ENCODE data around the gene RALGDS.
A peak's percentile ranks its signal among the peaks of the same experiment; 100 is the strongest.

RALGDS gene

DNA sequence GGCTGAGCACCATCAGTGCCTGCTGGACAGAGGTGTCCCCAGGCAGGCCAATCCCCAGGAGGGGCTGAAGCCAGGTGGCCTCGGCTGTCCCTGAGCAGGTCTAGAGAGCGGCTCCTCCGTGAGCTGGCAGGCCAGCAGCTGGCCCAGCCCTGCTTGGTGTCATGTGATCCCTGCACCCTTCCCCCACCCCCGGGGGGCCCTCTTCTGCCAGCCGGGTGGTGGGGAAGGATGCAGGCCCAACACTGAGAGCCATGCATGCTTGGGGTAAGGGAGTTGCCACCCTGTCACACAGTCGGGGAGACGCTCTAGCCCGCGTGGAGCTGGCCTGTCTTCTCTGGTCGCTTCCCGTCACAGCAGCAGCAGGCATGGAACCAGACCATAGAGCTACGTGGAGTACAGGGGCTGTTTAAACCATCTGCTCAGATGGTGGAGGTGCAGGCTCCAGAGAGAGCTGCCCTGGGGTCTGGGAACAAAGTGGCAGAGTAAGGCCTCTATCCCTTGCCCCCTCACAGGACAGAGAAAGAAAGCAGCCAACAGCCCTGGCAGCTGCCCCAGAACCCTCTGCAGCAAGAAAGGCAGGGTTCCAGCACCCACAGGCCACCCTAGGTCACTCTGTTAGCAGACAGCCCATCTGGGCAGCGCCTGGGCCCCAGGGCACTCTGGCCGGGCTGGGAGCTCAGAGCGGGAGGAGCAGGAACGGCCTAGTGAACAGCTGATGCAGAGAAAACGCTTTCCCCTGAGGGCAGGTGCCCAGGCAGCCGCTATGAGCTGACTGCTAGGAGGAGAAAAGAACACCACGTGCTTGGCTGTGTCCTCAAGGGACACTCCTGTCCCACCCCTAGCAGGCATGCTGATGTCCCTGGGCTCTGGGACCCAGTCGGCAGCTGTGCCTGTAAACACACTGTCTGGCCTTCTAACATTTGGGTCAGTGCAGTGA is 6.8 kb downstream of the RALGDS start:
- H3K4me1 ChIP-seq (ENCODE audit: control insufficient read depth in 1 of 2, insufficient read depth in 2 of 2, low read length in 2 of 2): peaks cover 68 to 70% of the 10 kb centered on the region in 2 donors

GRCh38 chr9:133113163-133113948 is 7.7 kb downstream of the RALGDS start:
- Histone ChIP-seq H3K4me3 (ENCODE audit: low read depth in 1 of 2, low read length in 2 of 2) (no peak overlapping the region), H3K9ac (ENCODE audit: low read depth in 1 of 2, low read length in 2 of 2) (no peak overlapping the region), H3K27ac (ENCODE audit: low read depth, low read length) (peak overlapping the region; percentile 56), H3K36me3 (ENCODE audit: control insufficient read depth in 1 of 2, insufficient read depth in 2 of 2, low read length in 2 of 2) (peaks cover 5 to 42% of the 10 kb centered on the region in 2 donors), H3K9me3 (ENCODE audit: control insufficient read depth in 1 of 2, low read length in 2 of 2) (no peaks in the 10 kb centered on the region), H3K4me1 (ENCODE audit: control insufficient read depth in 1 of 2, insufficient read depth in 2 of 2, low read length in 2 of 2) (peaks cover 61 to 62% of the 10 kb centered on the region in 2 donors), H3K27me3 (ENCODE audit: control insufficient read depth in 1 of 2, insufficient read depth in 2 of 2, low read length in 2 of 2) (no peaks in the 10 kb centered on the region)

More for the DNA sequence above, 6.8 kb downstream of the RALGDS start:
- H3K9me3 ChIP-seq (ENCODE audit: control insufficient read depth in 1 of 2, low read length in 2 of 2): no peaks in the 10 kb centered on the region
- H3K27me3 ChIP-seq (ENCODE audit: control insufficient read depth in 1 of 2, insufficient read depth in 2 of 2, low read length in 2 of 2): no peaks in the 10 kb centered on the region
- peak overlapping the region; percentile 37 for H3K27ac ChIP-seq (ENCODE audit: low read depth, low read length)
- H3K9ac ChIP-seq (ENCODE audit: low read depth in 1 of 2, low read length in 2 of 2): peak overlapping the region in 1 of 2 donors; percentile 35
- no peak overlapping the region for H3K4me3 ChIP-seq (ENCODE audit: low read depth in 1 of 2, low read length in 2 of 2)
- peaks cover 0 to 34% of the 10 kb centered on the region in 2 donors for H3K36me3 ChIP-seq (ENCODE audit: control insufficient read depth in 1 of 2, insufficient read depth in 2 of 2, low read length in 2 of 2)

DNA sequence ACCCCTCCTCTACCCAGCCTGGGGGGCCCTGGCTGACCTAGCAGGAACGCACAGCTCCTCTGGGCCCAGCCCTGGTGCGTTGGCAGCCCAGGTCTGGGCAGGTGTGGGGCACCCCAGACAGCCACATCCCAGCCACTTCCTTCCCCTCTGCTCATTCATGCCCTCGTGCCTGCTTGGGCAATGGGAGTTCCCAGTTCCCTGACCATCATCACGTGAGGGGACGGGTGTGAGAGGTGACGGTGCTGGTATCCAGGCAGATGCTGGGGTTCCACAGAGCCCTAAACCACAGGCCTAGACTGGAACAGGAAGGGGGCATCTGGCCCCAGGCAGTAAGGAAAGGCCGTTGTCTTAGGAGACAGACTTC is 8.4 kb downstream of the RALGDS start:
- Histone ChIP-seq H3K36me3 (ENCODE audit: control insufficient read depth in 1 of 2, insufficient read depth in 2 of 2, low read length in 2 of 2) (peaks cover 12 to 49% of the 10 kb centered on the region in 2 donors), H3K27me3 (ENCODE audit: control insufficient read depth in 1 of 2, insufficient read depth in 2 of 2, low read length in 2 of 2) (no peaks in the 10 kb centered on the region), H3K27ac (ENCODE audit: low read depth, low read length) (no peak overlapping the region), H3K9me3 (ENCODE audit: control insufficient read depth in 1 of 2, low read length in 2 of 2) (no peaks in the 10 kb centered on the region), H3K4me1 (ENCODE audit: control insufficient read depth in 1 of 2, insufficient read depth in 2 of 2, low read length in 2 of 2) (peaks cover 54 to 55% of the 10 kb centered on the region in 2 donors), H3K4me3 (ENCODE audit: low read depth in 1 of 2, low read length in 2 of 2) (peak overlapping the region in 1 of 2 donors; percentile 3), H3K9ac (ENCODE audit: low read depth in 1 of 2, low read length in 2 of 2) (no peak overlapping the region)

GRCh38 chr9:133111808-133112662 is 9.0 kb downstream of the RALGDS start:
- Histone ChIP-seq H3K9me3 (ENCODE audit: control insufficient read depth in 1 of 2, low read length in 2 of 2) (no peaks in the 10 kb centered on the region), H3K9ac (ENCODE audit: low read depth in 1 of 2, low read length in 2 of 2) (no peak overlapping the region), H3K36me3 (ENCODE audit: control insufficient read depth in 1 of 2, insufficient read depth in 2 of 2, low read length in 2 of 2) (peaks cover 18 to 55% of the 10 kb centered on the region in 2 donors), H3K27me3 (ENCODE audit: control insufficient read depth in 1 of 2, insufficient read depth in 2 of 2, low read length in 2 of 2) (no peaks in the 10 kb centered on the region), H3K4me1 (ENCODE audit: control insufficient read depth in 1 of 2, insufficient read depth in 2 of 2, low read length in 2 of 2) (peaks cover 48 to 49% of the 10 kb centered on the region in 2 donors), H3K4me3 (ENCODE audit: low read depth in 1 of 2, low read length in 2 of 2) (no peak overlapping the region), H3K27ac (ENCODE audit: low read depth, low read length) (no peak overlapping the region)

- Histone ChIP-seq H3K4me3 (ENCODE audit: low read depth in 1 of 2, low read length in 2 of 2) (no peak overlapping the region), H3K4me1 (ENCODE audit: control insufficient read depth in 1 of 2, insufficient read depth in 2 of 2, low read length in 2 of 2) (peaks cover 29% of the 10 kb centered on the region in 2 donors), H3K9ac (ENCODE audit: low read depth in 1 of 2, low read length in 2 of 2) (no peak overlapping the region), H3K36me3 (ENCODE audit: control insufficient read depth in 1 of 2, insufficient read depth in 2 of 2, low read length in 2 of 2) (peaks cover 29 to 72% of the 10 kb centered on the region in 2 donors), H3K27ac (ENCODE audit: low read depth, low read length) (no peak overlapping the region), H3K27me3 (ENCODE audit: control insufficient read depth in 1 of 2, insufficient read depth in 2 of 2, low read length in 2 of 2) (no peaks in the 10 kb centered on the region), H3K9me3 (ENCODE audit: control insufficient read depth in 1 of 2, low read length in 2 of 2) (no peaks in the 10 kb centered on the region)
Measured at GRCh38 chr9:133109931-133110650, 10.9 kb downstream of the RALGDS start.

GRCh38 chr9:133108794-133109641 is 12.0 kb downstream of the RALGDS start:
- Histone ChIP-seq H3K27ac (ENCODE audit: low read depth, low read length) (no peak overlapping the region), H3K9ac (ENCODE audit: low read depth in 1 of 2, low read length in 2 of 2) (no peak overlapping the region), H3K36me3 (ENCODE audit: control insufficient read depth in 1 of 2, insufficient read depth in 2 of 2, low read length in 2 of 2) (peaks cover 31 to 78% of the 10 kb centered on the region in 2 donors), H3K4me1 (ENCODE audit: control insufficient read depth in 1 of 2, insufficient read depth in 2 of 2, low read length in 2 of 2) (peaks cover 18% of the 10 kb centered on the region in 2 donors), H3K27me3 (ENCODE audit: control insufficient read depth in 1 of 2, insufficient read depth in 2 of 2, low read length in 2 of 2) (no peaks in the 10 kb centered on the region), H3K4me3 (ENCODE audit: low read depth in 1 of 2, low read length in 2 of 2) (no peak overlapping the region), H3K9me3 (ENCODE audit: control insufficient read depth in 1 of 2, low read length in 2 of 2) (no peaks in the 10 kb centered on the region)

- Histone ChIP-seq H3K27ac (ENCODE audit: low read depth, low read length) (no peak overlapping the region), H3K9me3 (ENCODE audit: control insufficient read depth in 1 of 2, low read length in 2 of 2) (no peaks in the 10 kb centered on the region)
Measured at GRCh38 chr9:133107961-133108793, 12.9 kb downstream of the RALGDS start.

GRCh38 chr9:133107245-133107722 is 13.8 kb downstream of the RALGDS start:
- H3K27ac ChIP-seq (ENCODE audit: low read depth, low read length): no peak overlapping the region
- peaks cover 36 to 92% of the 10 kb centered on the region in 2 donors for H3K36me3 ChIP-seq (ENCODE audit: control insufficient read depth in 1 of 2, insufficient read depth in 2 of 2, low read length in 2 of 2)
- H3K9ac ChIP-seq (ENCODE audit: low read depth in 1 of 2, low read length in 2 of 2): no peak overlapping the region
- H3K27me3 ChIP-seq (ENCODE audit: control insufficient read depth in 1 of 2, insufficient read depth in 2 of 2, low read length in 2 of 2): no peaks in the 10 kb centered on the region
- peaks cover 5 to 6% of the 10 kb centered on the region in 2 donors for H3K4me1 ChIP-seq (ENCODE audit: control insufficient read depth in 1 of 2, insufficient read depth in 2 of 2, low read length in 2 of 2)
- H3K4me3 ChIP-seq (ENCODE audit: low read depth in 1 of 2, low read length in 2 of 2): no peak overlapping the region
- H3K9me3 ChIP-seq (ENCODE audit: control insufficient read depth in 1 of 2, low read length in 2 of 2): no peaks in the 10 kb centered on the region

More at GRCh38 chr9:133107961-133108793, 12.9 kb downstream of the RALGDS start:
- Histone ChIP-seq H3K4me1 (ENCODE audit: control insufficient read depth in 1 of 2, insufficient read depth in 2 of 2, low read length in 2 of 2) (peaks cover 14% of the 10 kb centered on the region in 2 donors), H3K36me3 (ENCODE audit: control insufficient read depth in 1 of 2, insufficient read depth in 2 of 2, low read length in 2 of 2) (peaks cover 31 to 86% of the 10 kb centered on the region in 2 donors), H3K9ac (ENCODE audit: low read depth in 1 of 2, low read length in 2 of 2) (no peak overlapping the region), H3K27me3 (ENCODE audit: control insufficient read depth in 1 of 2, insufficient read depth in 2 of 2, low read length in 2 of 2) (no peaks in the 10 kb centered on the region), H3K4me3 (ENCODE audit: low read depth in 1 of 2, low read length in 2 of 2) (no peak overlapping the region)
